Sciatic nerve (tissue), 2 donors: ENCODE measurements around the gene NEURL1. TPM values are rescaled to one million over a fixed set of nuclear protein-coding genes. Genes with fewer than 3 reads are reported as not detected.

Experiments used
- ATAC-seq: fragments of 200-7000 bp; cut with Tn5 transposase; one replicate; pipeline ENCODE4 v1.9.1; 2020; ENCODE audit warnings: mild to moderate bottlenecking, moderate library complexity
- DNase-seq: peaks from one replicate; pipeline ENCODE4 v3.0.0-alpha.2; 2020; ENCODE audit warnings: low spot score
- intact Hi-C: fragments of 100-400 bp; cut with DNase I; formaldehyde crosslinking; loops from one replicate; pipeline ENCODE4 v1.14.2; 2022
- total RNA-seq: library from RNA; stranded (reverse); fragmentation: NEBNext Ultra II Directional; extraction: Animal tissue kit (Norgen Biotek cat#: 25700); gene quantifications from one replicate; pipeline ENCODE4 v1.2.1, GENCODE V29; 2021
- donor health status: DM: no; HTN: no; CAD: no.
- donor health status: DM: no; HTN: no; CAD: no.

NEURL1 gene
- 0.36 TPM for total RNA-seq

GRCh38 chr10:103493362-103493915 is at the start of gene NEURL1:
TSS of gene NEURL1 (plus strand) at chr10:103493705. CDS start at chr10:103494388, 683 bp downstream.
- ATAC-seq, result peak; percentile 44
- no peak for DNase-seq
- intact Hi-C loops, result no loop called here

GRCh38 chr10:103444478-103444877 is 49.0 kb upstream of the NEURL1 start:
- ATAC-seq (no peak), DNase-seq (no peak)
- intact Hi-C loops, result no loop called here

- DNase-seq (no peak), ATAC-seq (no peak)
- intact Hi-C loops, result no loop called here
These were observed 48.1 kb upstream of the NEURL1 start for GRCh38 chr10:103445366-103445765.

- DNase-seq (peak; percentile 80), ATAC-seq (peak; percentile 83)
- intact Hi-C loops, result no loop called here
These were observed 47.5 kb upstream of the NEURL1 start for GRCh38 chr10:103445767-103446567.

GRCh38 chr10:103447187-103447586 is 46.3 kb upstream of the NEURL1 start:
- DNase-seq (no peak), ATAC-seq (no peak)
- intact Hi-C loops, result no loop called here

GRCh38 chr10:103448746-103449145 is 44.8 kb upstream of the NEURL1 start:
- ATAC-seq (peak; percentile 62), DNase-seq (peak; percentile 74)
- intact Hi-C loops, result no loop called here

- intact Hi-C loops, result no loop called here
- ATAC-seq (no peak), DNase-seq (peak; percentile 66)
These were observed 44.0 kb upstream of the NEURL1 start for GRCh38 chr10:103449208-103450144.

- intact Hi-C loops, result no loop called here
- DNase-seq, result no peak
- no peak for ATAC-seq
These were observed 43.3 kb upstream of the NEURL1 start for GRCh38 chr10:103450201-103450695.

GRCh38 chr10:103451091-103451813 is 42.3 kb upstream of the NEURL1 start:
- peak; percentile 81 for DNase-seq
- ATAC-seq, result peak; percentile 74
- intact Hi-C loops, result no loop called here

GRCh38 chr10:103451831-103452505 is 41.5 kb upstream of the NEURL1 start, which contains the start of gene CALHM2:
TSS of gene CALHM2 (minus strand) at chr10:103452370. CDS start at chr10:103449941, 2,429 bp downstream.
- ATAC-seq (peak; percentile 83), DNase-seq (peak; percentile 84)
- intact Hi-C loops, result no loop called here

- no peak for DNase-seq
- no peak for ATAC-seq
- intact Hi-C loops, result no loop called here
These were observed 40.8 kb upstream of the NEURL1 start for GRCh38 chr10:103452506-103453230.

- intact Hi-C loops, result no loop called here
- ATAC-seq (no peak), DNase-seq (no peak)
These were observed 39.5 kb upstream of the NEURL1 start for GRCh38 chr10:103454026-103454425.

GRCh38 chr10:103455235-103455634 is 38.3 kb upstream of the NEURL1 start:
- intact Hi-C loops, result no loop called here
- no peak for DNase-seq
- no peak for ATAC-seq

- ATAC-seq, result no peak
- no peak for DNase-seq
- intact Hi-C loops, result no loop called here
These were observed 37.3 kb upstream of the NEURL1 start for GRCh38 chr10:103456074-103456660.

GRCh38 chr10:103457176-103457712 is 36.3 kb upstream of the NEURL1 start:
- intact Hi-C loops, result no loop called here

GRCh38 chr10:103457896-103458583 is 35.5 kb upstream of the NEURL1 start:
- DNase-seq (no peak), ATAC-seq (no peak)
- intact Hi-C loops, result no loop called here

More at GRCh38 chr10:103457176-103457712, 36.3 kb upstream of the NEURL1 start:
- no peak for ATAC-seq
- no peak for DNase-seq
